Esophagus squamous epithelium (tissue), 5 donors: ENCODE measurements around the gene CBFA2T3. TPM values are rescaled to one million over a fixed set of nuclear protein-coding genes. Genes with fewer than 3 reads are reported as not detected.

Experiments used
- DNase-seq: peaks from one replicate; lab custom pipeline; 2025; lab: John Stamatoyannopoulos, UW
- H3K27ac ChIP-seq, 4 donors: fragments of 200-600 bp; sonication (generic); one replicate each; pipeline ENCODE4 v1.5.1; 2016 to 2019; ENCODE audit warnings: mild to moderate bottlenecking in 1 of 4
- H3K27me3 ChIP-seq, 4 donors: fragments of 200-600 bp; sonication (generic); 1 replicate in 3 of 4; 2 replicates in 1 of 4; pipeline versions ENCODE4 v1.5.1 to v1.6.0; 2017 to 2021; ENCODE audit warnings: antibody characterized with exemption in 1 of 4
- H3K36me3 ChIP-seq, 3 donors: fragments of 200-600 bp; sonication (generic); one replicate each; pipeline ENCODE4 v1.5.1; 2016 to 2019
- H3K4me1 ChIP-seq, 3 donors: fragments of 200-600 bp; sonication (generic); one replicate each; pipeline ENCODE4 v1.5.1; 2017 to 2019
- H3K4me3 ChIP-seq, 4 donors: fragments of 200-600 bp; sonication (generic); 1 replicate in 3 of 4; 2 replicates in 1 of 4; pipeline ENCODE4 v1.5.1; 2016 to 2019; ENCODE audit warnings: mild to moderate bottlenecking in 2 of 4, moderate library complexity in 1 of 4
- H3K9me3 ChIP-seq, 3 donors: fragments of 200-600 bp; sonication (generic); one replicate each; pipeline ENCODE4 v1.5.1; 2016 to 2019
- CTCF ChIP-seq, 6 experiments: fragments of 450-650 bp in 4 of 6; fragments of 200-600 bp in 2 of 6; sonication (generic) in 2 of 6; IDR thresholded peaks; one replicate each; pipeline ENCODE4 v1.5.1; 2016 to 2019; ENCODE audit warnings: antibody characterized with exemption in 6 of 6, mild to moderate bottlenecking in 4 of 6, moderate library complexity in 4 of 6
- POLR2A ChIP-seq, 4 donors: fragments of 450-650 bp; IDR thresholded peaks; one replicate each; pipeline ENCODE4 v1.6.1; 2017; ENCODE audit warnings: antibody characterized with exemption in 4 of 4, mild to moderate bottlenecking in 4 of 4, moderate library complexity in 3 of 4
- WGBS, 2 donors: methylation state at CpG; one replicate each; pipeline ENCODE4 v1.1.5; 2018; 5-methylcytosine and 5-hydroxymethylcytosine counted together
- intact Hi-C: fragments of 100-400 bp; cut with DNase I; formaldehyde crosslinking; loops from one replicate; pipeline ENCODE4 v1.15.0; 2022
- total RNA-seq, 4 donors: library from RNA; depleted of rRNA; stranded (reverse); fragments of >200 nt; gene quantifications; one replicate each; pipeline ENCODE4 v1.1.0, GENCODE V29; 2016
- donor health status: DM: yes; HTN: yes; CAD: no.

CBFA2T3 gene
- total RNA-seq, 4 donors from 2014 or later, result 0.18 to 2.7 (median 1.4) TPM

GRCh38 chr16:88960516-88960915, 16.5 kb downstream of the CBFA2T3 start:
- peaks cover 0 to 47% (median 0%) of the 10 kb centered on the region in 4 donors for H3K27me3 ChIP-seq
- H3K4me3 ChIP-seq, result no peak overlapping the region
- H3K27ac ChIP-seq, result no peak overlapping the region
- DNase-seq, result no peak
- H3K4me1 ChIP-seq, result peaks cover 0 to 12% (median 0%) of the 10 kb centered on the region in 3 donors
- no peaks in the 10 kb centered on the region for H3K36me3 ChIP-seq
- intact Hi-C loops, result no loop called here
- WGBS, 2 donors, result 67 to 83% methylated on average over 2 to 3 of the region's 3 CpGs
- no peak for TF ChIP-seq CTCF (IDR thresholded peaks at IDR 0.05)
- no peak for TF ChIP-seq POLR2A (IDR thresholded peaks at IDR 0.05)
- H3K9me3 ChIP-seq, result no peaks in the 10 kb centered on the region

- Histone ChIP-seq H3K9me3 (no peaks in the 10 kb centered on the region), H3K4me1 (peaks cover 0 to 12% (median 0%) of the 10 kb centered on the region in 3 donors), H3K4me3 (no peak overlapping the region), H3K36me3 (no peaks in the 10 kb centered on the region), H3K27me3 (peaks cover 0 to 44% (median 0%) of the 10 kb centered on the region in 4 donors), H3K27ac (no peak overlapping the region)
- intact Hi-C loops, result no loop called here
- 78 to 82% methylated on average over 3 to 5 of the region's 18 CpGs for WGBS, 2 donors
- DNase-seq, result no peak
- no peak for TF ChIP-seq CTCF (IDR thresholded peaks at IDR 0.05)
- TF ChIP-seq POLR2A (IDR thresholded peaks at IDR 0.05), result no peak
These were observed 18.0 kb downstream of the CBFA2T3 start for GRCh38 chr16:88959022-88959421.

- Histone ChIP-seq H3K4me1 (peaks cover 0 to 12% (median 0%) of the 10 kb centered on the region in 3 donors), H3K36me3 (no peaks in the 10 kb centered on the region), H3K27me3 (peaks cover 0 to 49% (median 0%) of the 10 kb centered on the region in 4 donors), H3K27ac (no peak overlapping the region), H3K9me3 (no peaks in the 10 kb centered on the region), H3K4me3 (no peak overlapping the region)
- intact Hi-C loops, result no loop called here
- no peak for DNase-seq
- TF ChIP-seq CTCF (IDR thresholded peaks at IDR 0.05), result no peak
- TF ChIP-seq POLR2A (IDR thresholded peaks at IDR 0.05), result no peak
- WGBS, 2 donors, result 64 to 69% methylated on average over 23 of the region's 25 CpGs
These were observed 19.0 kb downstream of the CBFA2T3 start for GRCh38 chr16:88957887-88958577.

GRCh38 chr16:88957433-88957767, 19.6 kb downstream of the CBFA2T3 start:
- H3K4me1 ChIP-seq, result peaks cover 0 to 12% (median 0%) of the 10 kb centered on the region in 3 donors
- 64 to 79% methylated on average over 4 to 5 of the region's 9 CpGs for WGBS, 2 donors
- intact Hi-C loops, result no loop called here
- H3K27me3 ChIP-seq, result peaks cover 0 to 48% (median 0%) of the 10 kb centered on the region in 4 donors
- no peaks in the 10 kb centered on the region for H3K36me3 ChIP-seq
- DNase-seq, result no peak
- TF ChIP-seq CTCF (IDR thresholded peaks at IDR 0.05) (no peak), POLR2A (IDR thresholded peaks at IDR 0.05) (no peak)
- H3K9me3 ChIP-seq, result no peaks in the 10 kb centered on the region
- H3K4me3 ChIP-seq, result no peak overlapping the region
- H3K27ac ChIP-seq, result no peak overlapping the region

- H3K4me3 ChIP-seq, result no peak overlapping the region
- no peak overlapping the region for H3K27ac ChIP-seq
- no peaks in the 10 kb centered on the region for H3K36me3 ChIP-seq
- no peaks in the 10 kb centered on the region for H3K9me3 ChIP-seq
- intact Hi-C loops, result no loop called here
- H3K27me3 ChIP-seq, result peaks cover 0 to 54% (median 0%) of the 10 kb centered on the region in 4 donors
- peaks cover 0 to 12% (median 0%) of the 10 kb centered on the region in 3 donors for H3K4me1 ChIP-seq
- TF ChIP-seq CTCF (IDR thresholded peaks at IDR 0.05) (no peak), POLR2A (IDR thresholded peaks at IDR 0.05) (no peak)
- 70 to 78% methylated on average over 16 to 17 of the region's 33 CpGs for WGBS, 2 donors
- DNase-seq, result no peak
These were observed 20.2 kb downstream of the CBFA2T3 start for GRCh38 chr16:88956546-88957432.
